ELF-1 (cell line): ENCODE measurements around the gene POLR3GL.
"Not testable (repeated sequence)": the region's sequence is repeated elsewhere in the genome, so short reads cannot be mapped to it uniquely, and the experiment has no call there.

Experiments used
- DNase-seq: peaks from one replicate; pipeline ENCODE4 v3.0.0-alpha.2; 2016; ENCODE audit warnings: low read depth, low spot score

POLR3GL gene

DNA sequence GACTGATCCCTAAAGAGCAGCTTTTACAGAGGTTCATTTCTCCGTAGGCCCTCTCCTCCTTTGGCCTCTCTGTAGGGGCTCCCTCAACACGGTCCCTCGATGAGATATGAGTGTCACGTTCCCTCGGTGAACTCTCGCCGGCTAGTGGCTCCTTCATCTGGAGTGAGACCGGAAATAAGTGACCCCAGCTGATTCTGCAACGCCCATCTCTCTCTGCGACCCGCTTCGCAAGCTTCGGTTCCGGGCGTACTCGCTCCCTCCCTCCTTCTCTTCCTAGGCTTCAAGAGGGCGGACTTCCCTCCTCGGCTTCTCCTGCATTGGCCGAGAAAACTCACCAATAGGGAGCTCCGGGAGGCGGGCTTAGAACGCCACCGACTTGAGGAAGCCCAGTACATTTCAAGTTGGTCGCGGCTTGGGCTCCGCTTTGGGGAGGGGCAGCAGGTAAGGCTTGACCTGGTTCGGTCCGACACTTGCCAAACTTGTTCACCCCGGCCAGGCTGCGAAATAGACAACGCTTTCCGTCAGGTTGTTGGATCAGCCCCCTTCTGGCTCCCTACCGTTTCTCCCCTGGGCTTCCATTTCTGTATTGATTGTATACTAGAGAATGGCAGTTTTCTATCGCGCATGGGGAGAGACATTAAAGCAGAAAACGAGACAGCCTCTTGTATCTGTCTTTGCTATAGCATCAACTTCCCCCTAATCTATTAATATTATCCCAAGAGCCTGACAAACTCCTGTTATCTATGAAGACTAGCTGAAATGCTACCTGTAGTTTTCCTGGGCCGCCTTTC is at the start of gene POLR3GL, which contains the start of gene ANKRD34A:
Gene POLR3GL, plus strand, starts transcription at position 363 of the 791 bp plus-strand sequence. CDS start 10,176 bp downstream, outside the sequence.
Gene ANKRD34A, minus strand, starts transcription at position 248 of the 791 bp plus-strand sequence. CDS start 2,816 bp downstream, outside the sequence.
- DNase-seq, result peak; percentile 99

DNA sequence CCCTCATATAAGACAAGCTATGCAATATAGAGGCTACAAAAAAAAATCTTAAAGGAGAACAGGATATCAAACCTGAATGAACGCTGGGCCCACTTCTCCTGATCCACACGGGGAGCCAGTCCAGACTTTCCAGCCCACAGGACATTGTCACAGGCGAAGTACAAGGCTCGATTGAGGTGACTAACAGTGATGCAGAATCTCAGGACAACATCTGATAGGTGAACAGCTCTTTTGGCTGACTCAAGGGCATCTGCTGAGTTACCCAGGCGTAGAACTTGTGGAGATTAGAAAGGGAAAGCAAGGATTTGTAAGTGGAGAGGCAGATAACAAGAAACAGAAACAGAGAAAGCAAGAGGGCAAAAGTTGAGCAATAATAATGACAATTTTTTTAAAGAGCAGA is 47.7 kb upstream of the POLR3GL start:
- no peak for DNase-seq

DNA sequence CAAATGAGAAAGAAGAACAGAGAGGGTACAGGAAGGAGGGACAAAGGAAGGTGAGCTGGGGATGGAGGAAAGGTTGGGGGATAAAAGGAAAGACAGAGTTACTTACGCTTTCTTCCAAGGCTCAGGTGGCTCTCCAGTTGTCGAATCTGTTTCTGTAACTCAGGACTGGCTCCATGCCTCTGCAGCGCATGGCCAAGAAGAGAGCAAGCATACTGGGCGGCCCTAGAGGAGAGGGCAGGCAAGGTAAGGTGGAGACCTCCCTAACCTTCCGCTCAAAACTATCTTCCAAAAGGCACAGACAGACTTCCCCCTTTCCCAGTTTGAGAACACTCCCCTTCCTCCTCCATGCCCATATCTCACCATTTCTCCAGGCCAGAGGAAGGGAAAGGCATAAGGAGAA is 46.9 kb upstream of the POLR3GL start:
- DNase-seq, result no peak

DNA sequence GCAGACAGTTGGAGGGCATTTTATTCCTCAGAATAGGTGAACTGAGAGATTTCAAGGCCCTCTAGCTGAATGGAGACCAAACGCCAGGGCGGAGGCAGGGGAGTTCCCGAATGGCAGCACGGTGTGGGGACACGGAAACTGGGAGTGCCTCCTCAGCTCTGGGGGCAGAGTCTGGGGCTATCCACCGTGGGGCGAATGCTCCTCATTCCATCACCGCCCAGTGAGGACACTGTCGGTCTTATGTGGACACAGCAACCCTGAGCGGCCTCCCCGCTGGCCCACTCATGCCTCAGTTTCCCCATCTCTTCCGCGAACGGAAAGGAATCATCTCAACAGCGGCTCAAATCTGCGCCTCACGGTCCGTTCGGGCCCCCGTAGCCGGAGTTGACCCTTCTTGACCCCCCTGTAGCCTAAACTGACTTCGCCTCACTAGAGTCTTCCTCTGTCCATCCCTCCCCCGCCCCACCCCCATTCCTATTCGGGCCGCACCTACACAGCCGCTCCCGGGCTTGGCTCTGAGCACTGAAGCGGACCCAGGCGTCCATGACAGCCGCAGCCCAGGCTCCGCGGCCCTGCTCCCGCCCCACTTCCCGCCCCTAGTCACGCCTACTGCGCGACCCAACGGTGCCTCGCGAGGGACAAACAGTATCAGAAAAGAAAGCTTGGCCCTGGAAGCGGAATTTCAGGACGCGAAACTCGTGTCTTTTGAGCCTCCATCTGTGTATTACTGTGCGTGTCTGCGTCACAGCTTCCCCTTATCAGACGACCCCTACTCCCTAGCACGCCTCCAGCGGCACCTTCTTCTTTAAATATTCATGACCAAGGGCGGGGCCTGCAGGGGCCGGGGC is 46.1 kb upstream of the POLR3GL start, which contains the start of gene PEX11B:
Gene PEX11B, minus strand, starts transcription at position 574 of the 848 bp plus-strand sequence. Its CDS starts 29 bp downstream, at position 545.
- peak; percentile 89 for DNase-seq

DNA sequence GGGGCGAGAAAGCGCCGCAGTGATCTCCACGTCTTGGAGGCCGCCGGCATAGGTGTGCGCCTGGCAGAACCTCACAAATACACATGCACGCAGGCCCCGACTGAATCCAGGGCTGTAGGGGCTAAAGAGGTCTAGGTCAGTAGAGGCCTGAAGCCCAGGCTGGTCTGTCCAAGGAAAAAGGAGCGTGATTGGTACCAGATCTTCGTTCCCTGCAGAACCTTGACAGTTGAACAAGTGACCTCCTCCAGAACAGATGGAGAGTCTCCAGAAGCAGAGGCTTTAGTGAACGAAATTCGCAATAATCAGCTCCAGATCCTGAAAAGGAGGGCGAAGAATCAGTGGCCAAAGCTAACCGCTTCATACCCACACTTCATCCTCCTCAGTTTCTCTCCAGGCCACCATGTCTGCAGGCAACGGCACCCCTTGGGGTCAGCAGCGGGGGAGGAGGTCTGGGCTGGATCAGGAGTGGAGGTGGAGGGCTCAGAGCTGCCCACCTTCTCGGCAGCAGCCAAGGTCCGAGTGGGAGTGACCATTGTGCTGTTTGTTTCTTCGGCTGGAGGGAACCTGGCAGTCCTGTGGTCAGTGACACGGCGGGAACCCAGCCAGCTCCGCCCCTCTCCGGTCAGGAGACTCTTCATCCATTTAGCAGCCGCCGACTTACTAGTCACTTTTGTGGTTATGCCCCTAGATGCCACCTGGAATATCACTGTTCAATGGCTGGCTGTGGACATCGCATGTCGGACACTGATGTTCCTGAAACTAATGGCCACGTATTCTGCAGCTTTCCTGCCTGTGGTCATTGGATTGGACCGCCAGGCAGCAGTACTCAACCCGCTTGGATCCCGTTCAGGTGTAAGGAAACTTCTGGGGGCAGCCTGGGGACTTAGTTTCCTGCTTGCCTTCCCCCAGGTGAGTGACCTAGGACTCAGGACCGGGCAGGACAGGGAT is 45.2 kb upstream of the POLR3GL start:
- peak; percentile 64 for DNase-seq

DNA sequence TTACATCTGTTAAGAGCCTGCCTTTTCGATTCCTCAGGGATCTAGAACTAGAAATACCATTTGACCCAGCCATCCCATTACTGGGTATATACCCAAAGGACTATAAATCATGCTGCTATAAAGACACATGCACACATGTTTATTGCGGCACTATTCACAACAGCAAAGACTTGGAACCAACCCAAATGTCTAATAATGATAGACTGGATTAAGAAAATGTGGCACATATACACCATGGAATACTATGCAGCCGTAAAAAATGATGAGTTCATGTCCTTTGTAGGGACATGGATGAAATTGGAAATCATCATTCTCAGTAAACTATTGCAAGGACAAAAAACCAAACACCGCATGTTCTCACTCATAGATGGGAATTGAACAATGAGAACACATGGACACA is 44.2 kb upstream of the POLR3GL start:
- DNase-seq, result not testable (repeated sequence)

DNA sequence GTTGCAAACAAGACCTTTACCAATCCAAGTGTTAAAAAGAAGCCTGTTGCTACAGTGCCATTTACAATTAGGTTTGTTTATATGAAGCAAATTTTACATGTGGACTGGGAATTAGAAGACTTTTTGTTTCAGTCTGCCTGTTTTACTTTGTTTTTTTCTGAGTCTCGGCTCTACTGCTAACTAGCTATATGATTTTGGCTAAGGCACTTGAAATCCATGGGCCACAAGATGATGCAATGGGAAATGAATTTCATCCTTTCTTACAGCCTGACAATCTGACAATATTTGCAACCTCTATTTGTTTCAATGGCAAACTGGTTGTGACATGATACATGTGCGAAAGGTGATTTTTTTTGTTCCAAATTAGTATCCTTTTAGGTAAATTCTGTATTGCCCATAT is 42.2 kb upstream of the POLR3GL start:
- DNase-seq, result no peak

- no peak for DNase-seq
Observed at GRCh38 chr1:145926686-145927062, 37.8 kb upstream of the POLR3GL start.

GRCh38 chr1:145927063-145927886 is 37.2 kb upstream of the POLR3GL start, which contains the start of gene RBM8A:
RBM8A (minus strand) TSS chr1:145927484; CDS start chr1:145927426, 58 bp downstream.
- DNase-seq, result peak; percentile 98

GRCh38 chr1:145927916-145928643 is 36.4 kb upstream of the POLR3GL start:
- DNase-seq, result no peak

DNA sequence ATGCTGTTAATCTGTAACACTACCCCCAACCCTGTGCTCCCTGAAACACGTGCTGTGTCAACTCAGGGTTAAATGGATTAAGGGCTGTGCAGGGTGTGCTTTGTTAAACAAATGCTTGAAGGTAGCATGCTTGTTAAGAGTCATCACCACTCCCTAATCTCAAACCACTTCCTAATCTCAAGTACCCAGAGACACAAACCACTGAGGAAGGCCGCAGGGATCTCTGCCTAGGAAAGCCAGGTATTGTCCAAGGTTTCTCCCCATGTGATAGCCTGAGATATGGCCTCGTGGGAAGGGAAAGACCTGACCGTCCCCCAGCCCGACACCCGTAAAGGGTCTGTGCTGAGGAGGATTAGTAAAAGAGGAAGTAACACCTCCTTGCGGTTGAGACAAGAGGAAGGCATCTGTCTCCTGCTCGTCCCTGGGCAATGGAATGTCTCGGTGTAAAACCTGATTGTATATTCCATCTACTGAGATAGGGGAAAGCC is 31.9 kb upstream of the POLR3GL start:
- peak; percentile 77 for DNase-seq

- no peak for DNase-seq
Observed at GRCh38 chr1:145935708-145936107, 28.8 kb upstream of the POLR3GL start.

DNA sequence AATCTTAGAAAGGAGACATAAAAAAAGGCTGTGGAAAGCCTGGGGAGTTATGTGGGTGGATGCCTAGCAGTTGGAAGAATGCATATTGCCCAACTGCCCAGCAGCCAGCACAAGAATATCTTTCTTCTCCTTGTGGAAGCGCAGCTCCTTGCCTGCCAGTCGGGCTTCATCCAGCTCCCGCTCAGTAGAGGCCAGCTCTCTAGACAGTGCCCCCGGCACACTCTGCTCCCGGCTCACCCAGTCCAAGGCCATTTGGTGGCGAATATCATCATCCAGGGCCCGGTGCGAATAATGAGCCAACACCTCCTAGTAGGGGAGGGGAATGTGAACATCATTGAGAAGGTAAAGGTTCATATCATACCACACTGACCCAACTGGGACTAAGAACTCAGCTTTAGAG is 28.2 kb upstream of the POLR3GL start:
- no peak for DNase-seq

DNA sequence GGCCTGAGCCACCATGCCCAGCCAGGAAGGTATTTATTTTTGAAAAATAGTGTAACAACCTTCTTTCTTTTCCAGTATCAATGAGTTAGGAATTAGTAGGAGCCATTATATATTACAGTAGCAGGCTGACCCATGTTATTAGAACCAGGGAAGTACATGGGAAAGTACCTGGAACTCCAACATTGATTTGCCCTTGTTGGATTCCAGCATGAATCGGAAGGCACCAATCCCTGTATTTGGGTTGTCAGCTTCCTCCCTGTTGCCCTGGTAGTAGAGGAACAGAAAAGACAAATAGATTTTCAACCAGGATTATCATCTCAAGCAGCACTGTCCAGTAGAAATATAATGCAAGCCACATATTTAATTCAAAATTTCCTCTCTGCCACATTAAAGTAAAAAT is 27.1 kb upstream of the POLR3GL start:
- no peak for DNase-seq

DNA sequence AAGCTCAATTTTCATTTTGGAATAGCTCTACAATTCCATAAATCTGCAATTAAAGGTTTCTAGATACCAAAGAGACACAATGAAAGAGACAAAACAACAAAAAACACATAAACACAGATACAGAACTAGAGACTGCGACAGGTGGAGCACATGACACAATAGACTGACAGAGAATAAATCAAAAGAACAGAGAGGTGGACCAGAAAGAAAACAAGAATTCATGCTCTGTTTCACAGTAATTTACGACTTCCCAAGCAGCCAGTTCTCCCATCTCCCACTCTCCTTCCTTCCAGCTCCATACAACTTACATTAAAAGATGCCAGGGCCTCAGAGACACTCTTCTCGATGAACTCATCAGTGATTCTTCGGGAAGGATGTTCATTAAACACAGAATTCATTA is 22.1 kb upstream of the POLR3GL start:
- DNase-seq, result no peak

GRCh38 chr1:145942871-145943270 is 21.6 kb upstream of the POLR3GL start:
- DNase-seq, result no peak

DNA sequence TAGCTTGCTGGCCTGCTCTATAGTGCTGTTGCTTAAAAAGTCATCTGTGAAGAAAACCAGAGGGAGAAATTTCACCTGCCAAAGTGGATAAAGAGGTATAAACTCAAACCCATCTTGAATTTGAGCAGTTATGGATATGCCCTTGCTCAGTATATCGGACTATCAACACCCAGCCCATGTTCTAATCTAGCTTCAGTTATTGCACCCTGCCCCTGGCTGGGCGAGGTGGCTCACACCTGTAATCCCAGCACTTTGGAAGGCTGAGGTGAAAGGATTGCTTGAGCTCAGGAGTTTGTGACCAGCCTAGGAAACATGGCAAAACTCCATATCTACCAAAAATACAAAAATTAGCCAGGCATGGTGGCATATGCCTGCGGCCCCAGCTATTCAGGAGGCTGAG is 20.0 kb upstream of the POLR3GL start:
- DNase-seq, result no peak

GRCh38 chr1:145946477-145946986 is 18.0 kb upstream of the POLR3GL start:
- DNase-seq, result no peak

- DNase-seq, result peak; percentile 27
Observed at GRCh38 chr1:145947551-145947950, 16.9 kb upstream of the POLR3GL start.
